Measurements from ENCODE around the gene KCNIP4. TPM values are rescaled to one million over a fixed set of nuclear protein-coding genes. Genes with fewer than 3 reads are reported as not detected.

Gene KCNIP4
- total and polyA plus RNA-seq, 2 of the 8 experiments (the other 6 are each of a cell fraction or from before 2014, with no cell fraction given): 0.06 TPM; not detected in 1

GRCh38 chr4:21802406-21802805, 146.2 kb downstream of the KCNIP4 start (continued):
- TF ChIP-seq GABPA (IDR thresholded peaks at IDR 0.05; ENCODE audit: borderline replicate concordance, insufficient read depth, low read length): no peak

All from H1 (cell line).